SK-N-SH (cell line): ENCODE data around the gene NUAK2. TPM values are rescaled to one million over a fixed set of nuclear protein-coding genes. Genes with fewer than 3 reads are reported as not detected.

Source experiments
- CTCF ChIA-PET: fragments of 300-600, 350-600 bp; formaldehyde crosslinking; extraction: SDS; loops from one replicate; lab custom pipeline; 2021; lab: Yijun Ruan, JAX
- POLR2A ChIA-PET: fragments of 350-600 bp; sonication (Branson Sonifier 250); formaldehyde crosslinking; extraction: SDS; loops from one replicate; lab custom pipeline; 2020; ENCODE audit warnings: antibody characterized with exemption, inconsistent platforms; lab: Yijun Ruan, JAX
- DNase-seq: peaks from one replicate; pipeline ENCODE4 v3.0.0; 2012
- H2AFZ ChIP-seq: fragments of 200-600 bp; sonication (generic); 2 replicates; pipeline ENCODE4 v1.8.1; 2016; ENCODE audit warnings: antibody characterized with exemption, mild to moderate bottlenecking, low read depth
- H3F3A ChIP-seq: fragments of 200-600 bp; sonication (generic); replicated peaks from 2 replicates; pipeline ENCODE3; 2016; ENCODE audit warnings: antibody characterized with exemption, mild to moderate bottlenecking; ENCODE audit not compliant: insufficient read depth
- H3K27ac ChIP-seq, 2 experiments: fragments of 200-500 bp in 1 of 2; fragments of 200-600 bp in 1 of 2; sonication (Bioruptor generic) in 1 of 2; sonication (generic), shearing (Covaris generic) in 1 of 2; 2 replicates each; pipeline versions ENCODE4 v1.5.1 to v1.6.1; 2014 to 2016; ENCODE audit warnings: low read depth in 2 of 2, inconsistent platforms in 1 of 2, low read length in 1 of 2, mild to moderate bottlenecking in 1 of 2, mixed read lengths in 1 of 2
- H3K27me3 ChIP-seq: fragments of 200-600 bp; sonication (generic), shearing (Covaris generic); 2 replicates; pipeline ENCODE4 v1.6.1; 2016; ENCODE audit warnings: mixed run types; ENCODE audit not compliant: insufficient read depth
- H3K36me3 ChIP-seq, 2 experiments: fragments of 200-500 bp in 1 of 2; fragments of 200-600 bp in 1 of 2; sonication (Bioruptor generic) in 1 of 2; sonication (generic) in 1 of 2; replicated peaks in 1 of 2; 2 replicates each; pipeline versions ENCODE3 to v1.5.1; 2014 to 2016; ENCODE audit warnings: low read length in 1 of 2, mild to moderate bottlenecking in 1 of 2; ENCODE audit not compliant: insufficient read depth in 2 of 2, control insufficient read depth in 1 of 2
- H3K4me1 ChIP-seq, 2 experiments: fragments of 200-500 bp in 1 of 2; fragments of 200-600 bp in 1 of 2; sonication (Bioruptor generic) in 1 of 2; sonication (generic), shearing (Covaris generic) in 1 of 2; 2 replicates each; pipeline versions ENCODE4 v1.5.1 to v1.6.1; 2014 to 2016; ENCODE audit warnings: low read depth in 1 of 2, low read length in 1 of 2, mixed run types in 1 of 2; ENCODE audit not compliant: insufficient read depth in 2 of 2, control insufficient read depth in 1 of 2
- H3K4me2 ChIP-seq: fragments of 200-600 bp; sonication (generic), shearing (Covaris generic); 2 replicates; pipeline ENCODE4 v1.6.1; 2017; ENCODE audit warnings: mixed run types
- H3K4me3 ChIP-seq, 2 experiments: fragments of 200-500 bp in 1 of 2; fragments of 200-600 bp in 1 of 2; sonication (Bioruptor generic) in 1 of 2; sonication (generic), shearing (Covaris generic) in 1 of 2; 2 replicates each; pipeline versions ENCODE4 v1.5.1 to v1.8.1; 2014 to 2016; ENCODE audit warnings: low read depth in 2 of 2, inconsistent platforms in 1 of 2, low read length in 1 of 2, mild to moderate bottlenecking in 1 of 2, mixed read lengths in 1 of 2, moderate library complexity in 1 of 2
- H3K79me2 ChIP-seq: fragments of 200-600 bp; sonication (generic); 2 replicates; pipeline ENCODE4 v1.8.1; 2017; ENCODE audit warnings: mild to moderate bottlenecking; ENCODE audit not compliant: insufficient read depth
- H3K9ac ChIP-seq: fragments of 200-600 bp; sonication (generic); 2 replicates; pipeline ENCODE4 v1.6.1; 2017; ENCODE audit warnings: mixed run types
- H3K9me2 ChIP-seq: fragments of 200-600 bp; sonication (generic); 2 replicates; pipeline ENCODE4 v1.6.1; 2017; ENCODE audit warnings: mixed run types
- H3K9me3 ChIP-seq: fragments of 200-600 bp; sonication (generic); 2 replicates; pipeline ENCODE4 v1.6.1; 2017; ENCODE audit warnings: mixed run types, mild to moderate bottlenecking, moderate library complexity
- H4K20me1 ChIP-seq: fragments of 200-600 bp; sonication (generic); 2 replicates; pipeline ENCODE4 v1.6.1; 2017; ENCODE audit warnings: mild to moderate bottlenecking, mixed run types; ENCODE audit not compliant: insufficient read depth
- EP300 ChIP-seq, 2 experiments: IDR thresholded peaks; 2 replicates each; pipeline versions ENCODE4 v1.4.0 to v1.6.1; 2012; ENCODE audit warnings: borderline replicate concordance in 1 of 2, low read depth in 1 of 2, low read length in 1 of 2
- FOXM1 ChIP-seq: IDR thresholded peaks from 2 replicates; pipeline ENCODE4 v1.4.0; 2012; ENCODE audit warnings: low read depth, mild to moderate bottlenecking
- GABPA ChIP-seq: IDR thresholded peaks from 2 replicates; pipeline ENCODE4 v1.4.0; 2012; ENCODE audit warnings: low read depth, mild to moderate bottlenecking
- GATA2 ChIP-seq: sonication (generic); formaldehyde crosslinking; IDR thresholded peaks from 2 replicates; pipeline ENCODE4 v1.5.0; 2020; ENCODE audit warnings: mild to moderate bottlenecking, missing genetic modification reagents
- JUND ChIP-seq: IDR thresholded peaks from 2 replicates; pipeline ENCODE4 v1.4.0; 2012
- NFIC ChIP-seq: IDR thresholded peaks from 2 replicates; pipeline ENCODE4 v1.4.0; 2012; ENCODE audit warnings: borderline replicate concordance
- NRF1 ChIP-seq: IDR thresholded peaks from 2 replicates; pipeline ENCODE4 v1.6.1; 2012; ENCODE audit warnings: low read depth, mild to moderate bottlenecking, low read length
- SIN3A ChIP-seq: IDR thresholded peaks from 2 replicates; pipeline ENCODE4 v1.6.1; 2012; ENCODE audit warnings: low read depth, mild to moderate bottlenecking, low read length, moderate library complexity, borderline replicate concordance
- SMC3 ChIP-seq: IDR thresholded peaks from 2 replicates; pipeline ENCODE4 v1.6.1; 2012; ENCODE audit warnings: low read depth, low read length, improper control_type of control experiment
- WGBS: methylation state at CpG from one replicate; pipeline ENCODE4 v1.1.6; 2017; ENCODE audit warnings: low lambda C conversion rate; 5-methylcytosine and 5-hydroxymethylcytosine counted together
- polyA plus RNA-seq, 3 experiments: library from polyadenylated mRNA; depleted of rRNA; stranded (reverse); fragments of >200 nt; gene quantifications; 2 replicates each; pipeline ENCODE4 v1.2.3, GENCODE V29; 2012
- TF ChIP-seq, protein P1 (sequence below): fragments of 200-600 bp; sonication (generic); IDR thresholded peaks from 2 replicates; pipeline ENCODE4 v1.6.1; 2017; ENCODE audit warnings: antibody characterized with exemption, mild to moderate bottlenecking, moderate library complexity
- TF ChIP-seq, protein P2 (sequence below): IDR thresholded peaks from 2 replicates; pipeline ENCODE4; 2012

Gene NUAK2
- polyA plus RNA-seq, 1 of the 3 experiments (the other 2 are of a cell fraction) = 11.1 TPM

DNA sequence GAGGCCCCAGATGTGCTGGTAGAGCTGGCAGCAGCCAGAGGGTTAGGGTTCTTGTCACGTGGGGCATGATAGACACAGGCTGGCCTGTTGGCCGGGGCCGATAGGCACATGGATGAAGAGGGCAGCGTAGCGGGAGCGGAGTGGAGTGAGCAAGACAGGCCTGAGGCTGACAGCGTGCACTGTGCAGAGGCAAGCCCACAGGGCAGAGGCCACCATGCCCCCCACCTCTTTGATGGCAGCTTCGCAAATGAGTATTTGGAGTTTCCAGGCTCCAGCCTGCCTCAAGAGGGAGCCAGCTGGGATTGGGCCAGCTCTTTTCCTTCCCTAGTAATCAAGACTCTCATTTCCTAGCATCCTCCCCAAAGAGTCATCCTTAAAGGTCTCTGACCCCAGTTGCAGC lies 50.3 kb downstream of the NUAK2 start:
- POLR2A ChIA-PET = no interaction called here
- no peaks in the 10 kb centered on the region for H3K79me2 ChIP-seq
- no peak for TF ChIP-seq NRF1
- TF ChIP-seq GATA2 = no peak
- TF ChIP-seq, protein P1, sequence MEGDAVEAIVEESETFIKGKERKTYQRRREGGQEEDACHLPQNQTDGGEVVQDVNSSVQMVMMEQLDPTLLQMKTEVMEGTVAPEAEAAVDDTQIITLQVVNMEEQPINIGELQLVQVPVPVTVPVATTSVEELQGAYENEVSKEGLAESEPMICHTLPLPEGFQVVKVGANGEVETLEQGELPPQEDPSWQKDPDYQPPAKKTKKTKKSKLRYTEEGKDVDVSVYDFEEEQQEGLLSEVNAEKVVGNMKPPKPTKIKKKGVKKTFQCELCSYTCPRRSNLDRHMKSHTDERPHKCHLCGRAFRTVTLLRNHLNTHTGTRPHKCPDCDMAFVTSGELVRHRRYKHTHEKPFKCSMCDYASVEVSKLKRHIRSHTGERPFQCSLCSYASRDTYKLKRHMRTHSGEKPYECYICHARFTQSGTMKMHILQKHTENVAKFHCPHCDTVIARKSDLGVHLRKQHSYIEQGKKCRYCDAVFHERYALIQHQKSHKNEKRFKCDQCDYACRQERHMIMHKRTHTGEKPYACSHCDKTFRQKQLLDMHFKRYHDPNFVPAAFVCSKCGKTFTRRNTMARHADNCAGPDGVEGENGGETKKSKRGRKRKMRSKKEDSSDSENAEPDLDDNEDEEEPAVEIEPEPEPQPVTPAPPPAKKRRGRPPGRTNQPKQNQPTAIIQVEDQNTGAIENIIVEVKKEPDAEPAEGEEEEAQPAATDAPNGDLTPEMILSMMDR = peak; percentile 28; the same call in 1 of the 2 replicates
- TF ChIP-seq FOXM1 = no peak
- TF ChIP-seq EP300 (IDR thresholded peaks at IDR 0.05; ENCODE audit: borderline replicate concordance in 1 of 2, low read depth in 1 of 2, low read length in 1 of 2) = no peak
- H3F3A ChIP-seq = no peaks in the 10 kb centered on the region
- no peak overlapping the region for H3K27ac ChIP-seq
- 96% methylated on average over 8 of the region's 8 CpGs for WGBS
- DNase-seq = no peak
- CTCF ChIA-PET = interaction anchor here (0.9 to 38.3 kb wide), 7 partner anchors 12 to 282 kb away, joined by 3 to 1368 read pairs (median 7); partner anchors contain the start of genes NUAK2 and RBBP5
- no peak overlapping the region for H3K9ac ChIP-seq
- 0 out of 2 replicates have a peak overlapping the region, but pooled peaks have one; percentile 58 for H3K4me2 ChIP-seq
- H3K27me3 ChIP-seq = no peaks in the 10 kb centered on the region
- no peak overlapping the region for H3K4me3 ChIP-seq
- H3K9me2 ChIP-seq = no peaks in the 10 kb centered on the region
- H3K4me1 ChIP-seq = peaks cover 3 to 10% of the 10 kb centered on the region in 2 experiments; a peak in 3 of 4 replicates
- H2AFZ ChIP-seq = no peak overlapping the region
- no peaks in the 10 kb centered on the region for H3K36me3 ChIP-seq
- H4K20me1 ChIP-seq = no peaks in the 10 kb centered on the region
- H3K9me3 ChIP-seq = no peaks in the 10 kb centered on the region

DNA sequence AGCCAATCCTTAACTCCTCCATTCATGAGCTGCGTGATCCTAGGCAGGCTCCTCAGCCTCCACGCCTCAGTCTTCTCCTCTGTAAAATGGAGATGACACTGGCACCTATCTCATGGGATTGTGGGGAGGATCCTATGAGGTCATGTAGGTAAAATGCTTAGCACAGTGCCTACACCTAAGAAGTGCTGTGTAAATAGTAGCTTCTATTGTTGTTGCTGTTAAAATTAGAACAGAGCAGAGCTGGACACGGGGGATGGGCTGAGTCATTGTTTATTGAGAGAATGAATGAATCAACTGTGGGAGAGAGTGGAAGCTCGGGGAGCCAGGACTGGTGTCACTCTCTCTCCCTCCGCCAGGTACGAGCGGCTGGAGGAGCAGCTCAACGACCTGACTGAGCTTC lies 50.8 kb downstream of the NUAK2 start:
- Histone ChIP-seq H3K36me3 (no peaks in the 10 kb centered on the region), H4K20me1 (no peaks in the 10 kb centered on the region), H3K9me2 (no peaks in the 10 kb centered on the region), H3K9me3 (no peaks in the 10 kb centered on the region), H3K4me1 (peaks cover 3 to 10% of the 10 kb centered on the region in 2 experiments; a peak in 3 of 4 replicates), H3K4me3 (no peak overlapping the region), H3K9ac (no peak overlapping the region), H3K27me3 (no peaks in the 10 kb centered on the region), H3K27ac (no peak overlapping the region), H3K4me2 (peak overlapping the region; percentile 58; the same call in 1 of the 2 replicates), H3F3A (no peaks in the 10 kb centered on the region), H3K79me2 (no peaks in the 10 kb centered on the region), H2AFZ (no peak overlapping the region)
- ChIA-PET POLR2A (no interaction called here), CTCF (interaction anchor here (0.9 to 38.3 kb wide), 8 partner anchors 11 to 281 kb away, joined by 3 to 1368 read pairs (median 6); partner anchors contain the start of genes NUAK2 and RBBP5)
- WGBS = 70% methylated on average over 8 of the region's 8 CpGs
- TF ChIP-seq JUND = no peak
- TF ChIP-seq GABPA = no peak
- no peak for TF ChIP-seq NFIC
- no peak for TF ChIP-seq FOXM1
- TF ChIP-seq, protein P2, sequence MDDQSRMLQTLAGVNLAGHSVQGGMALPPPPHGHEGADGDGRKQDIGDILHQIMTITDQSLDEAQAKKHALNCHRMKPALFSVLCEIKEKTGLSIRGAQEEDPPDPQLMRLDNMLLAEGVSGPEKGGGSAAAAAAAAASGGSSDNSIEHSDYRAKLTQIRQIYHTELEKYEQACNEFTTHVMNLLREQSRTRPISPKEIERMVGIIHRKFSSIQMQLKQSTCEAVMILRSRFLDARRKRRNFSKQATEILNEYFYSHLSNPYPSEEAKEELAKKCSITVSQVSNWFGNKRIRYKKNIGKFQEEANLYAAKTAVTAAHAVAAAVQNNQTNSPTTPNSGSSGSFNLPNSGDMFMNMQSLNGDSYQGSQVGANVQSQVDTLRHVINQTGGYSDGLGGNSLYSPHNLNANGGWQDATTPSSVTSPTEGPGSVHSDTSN = no peak
- no peak for TF ChIP-seq SMC3
- no peak for TF ChIP-seq SIN3A
- DNase-seq = no peak
